ENCODE data around the gene COPZ2.

- TF ChIP-seq CTCF (IDR thresholded peaks at IDR 0.05) (no peak), POLR2A (IDR thresholded peaks at IDR 0.05) (no peak)
Observed at GRCh38 chr17:48084932-48085331, 47.3 kb upstream of the COPZ2 start.
